HEK293T (cell line): ENCODE results near the gene MALSU1.

Experiments
- BHLHE40 ChIP-seq: fragments of 450-650 bp; IDR thresholded peaks from 2 replicates; pipeline ENCODE4 v1.6.1; 2016; ENCODE audit warnings: mild to moderate bottlenecking, moderate library complexity, borderline replicate concordance
- FOXA1 ChIP-seq: fragments of 450-650 bp; IDR thresholded peaks from 2 replicates; pipeline ENCODE4 v1.6.1; 2016; ENCODE audit warnings: mild to moderate bottlenecking
- FOXK2 ChIP-seq: fragments of 450-650 bp; IDR thresholded peaks from 2 replicates; pipeline ENCODE4 v1.6.1; 2016; ENCODE audit warnings: mild to moderate bottlenecking
- FOXM1 ChIP-seq: fragments of 450-650 bp; IDR thresholded peaks from 2 replicates; pipeline ENCODE4 v1.6.1; 2017; ENCODE audit warnings: mild to moderate bottlenecking, borderline replicate concordance
- SP1 ChIP-seq: fragments of 450-650 bp; IDR thresholded peaks from 2 replicates; pipeline ENCODE4 v1.6.1; 2017
- SUZ12 ChIP-seq: fragments of 450-650 bp; IDR thresholded peaks from 2 replicates; pipeline ENCODE4 v1.6.1; 2016; ENCODE audit warnings: mild to moderate bottlenecking

DNA sequence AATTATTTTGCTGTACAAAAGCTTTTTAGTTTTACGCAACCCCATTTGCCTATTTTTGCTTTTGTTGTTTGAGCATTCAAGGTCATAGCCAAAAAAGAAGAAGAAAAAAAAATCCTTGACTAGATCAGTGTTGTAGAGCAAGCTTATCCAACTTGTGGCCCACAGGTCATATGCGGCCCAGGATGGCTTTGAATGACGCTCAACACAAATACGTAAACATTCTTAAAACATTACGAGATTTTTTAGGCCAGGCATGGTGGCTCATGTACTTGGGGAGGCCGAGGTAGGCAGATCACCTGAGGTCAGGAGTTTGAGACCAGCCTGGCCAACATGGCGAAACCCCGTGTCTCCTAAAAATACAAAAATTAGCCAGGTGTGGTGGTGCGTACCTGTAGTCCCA, 8.1 kb upstream of the MALSU1 start:
- TF ChIP-seq SP1 (no peak), BHLHE40 (no peak), FOXK2 (no peak), SUZ12 (no peak), FOXM1 (no peak), FOXA1 (no peak)
